IMR-90 (cell line): ENCODE data around the gene CCR9.

Experiments
- CEBPB ChIP-seq: IDR thresholded peaks from 2 replicates; pipeline ENCODE4 v1.6.1; 2012; ENCODE audit warnings: low read depth, low read length, improper control_type of control experiment
- CHD1 ChIP-seq: IDR thresholded peaks from 2 replicates; pipeline ENCODE4 v1.6.1; 2012; ENCODE audit warnings: low read depth, low read length, improper control_type of control experiment
- MXI1 ChIP-seq: IDR thresholded peaks from 2 replicates; pipeline ENCODE4 v1.6.1; 2012; ENCODE audit warnings: low read depth, mild to moderate bottlenecking, low read length, moderate library complexity, borderline replicate concordance
- POLR2A ChIP-seq: IDR thresholded peaks from 2 replicates; pipeline ENCODE4 v1.6.1; 2012; ENCODE audit warnings: mild to moderate bottlenecking, low read depth, low read length
- RAD21 ChIP-seq: IDR thresholded peaks from 2 replicates; pipeline ENCODE4 v1.6.1; 2012; ENCODE audit warnings: low read length, improper control_type of control experiment
- SMC3 ChIP-seq: fragments of 150-350 bp; IDR thresholded peaks from 2 replicates; pipeline ENCODE4 v1.6.1; 2016; ENCODE audit warnings: low read depth, mild to moderate bottlenecking, antibody characterized with exemption, low read length, moderate library complexity
- TF ChIP-seq, protein P1 (sequence below): conservative IDR thresholded peaks from 2 replicates; pipeline ENCODE4 v1.5.1; 2012; ENCODE audit warnings: mild to moderate bottlenecking, low read depth, low read length, improper control_type of control experiment
- TF ChIP-seq, protein P2 (sequence below): fragments of 150-350 bp; IDR thresholded peaks from 2 replicates; pipeline ENCODE4 v1.6.1; 2017; ENCODE audit warnings: mild to moderate bottlenecking, antibody characterized with exemption, low read length, low read depth

GRCh38 chr3:45864760-45865519 is 21.4 kb upstream of the CCR9 start:
- TF ChIP-seq RAD21 = no peak
- TF ChIP-seq, protein P1, sequence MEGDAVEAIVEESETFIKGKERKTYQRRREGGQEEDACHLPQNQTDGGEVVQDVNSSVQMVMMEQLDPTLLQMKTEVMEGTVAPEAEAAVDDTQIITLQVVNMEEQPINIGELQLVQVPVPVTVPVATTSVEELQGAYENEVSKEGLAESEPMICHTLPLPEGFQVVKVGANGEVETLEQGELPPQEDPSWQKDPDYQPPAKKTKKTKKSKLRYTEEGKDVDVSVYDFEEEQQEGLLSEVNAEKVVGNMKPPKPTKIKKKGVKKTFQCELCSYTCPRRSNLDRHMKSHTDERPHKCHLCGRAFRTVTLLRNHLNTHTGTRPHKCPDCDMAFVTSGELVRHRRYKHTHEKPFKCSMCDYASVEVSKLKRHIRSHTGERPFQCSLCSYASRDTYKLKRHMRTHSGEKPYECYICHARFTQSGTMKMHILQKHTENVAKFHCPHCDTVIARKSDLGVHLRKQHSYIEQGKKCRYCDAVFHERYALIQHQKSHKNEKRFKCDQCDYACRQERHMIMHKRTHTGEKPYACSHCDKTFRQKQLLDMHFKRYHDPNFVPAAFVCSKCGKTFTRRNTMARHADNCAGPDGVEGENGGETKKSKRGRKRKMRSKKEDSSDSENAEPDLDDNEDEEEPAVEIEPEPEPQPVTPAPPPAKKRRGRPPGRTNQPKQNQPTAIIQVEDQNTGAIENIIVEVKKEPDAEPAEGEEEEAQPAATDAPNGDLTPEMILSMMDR = no peak
- no peak for TF ChIP-seq CHD1
- no peak for TF ChIP-seq CEBPB
- no peak for TF ChIP-seq POLR2A
- TF ChIP-seq, protein P2, sequence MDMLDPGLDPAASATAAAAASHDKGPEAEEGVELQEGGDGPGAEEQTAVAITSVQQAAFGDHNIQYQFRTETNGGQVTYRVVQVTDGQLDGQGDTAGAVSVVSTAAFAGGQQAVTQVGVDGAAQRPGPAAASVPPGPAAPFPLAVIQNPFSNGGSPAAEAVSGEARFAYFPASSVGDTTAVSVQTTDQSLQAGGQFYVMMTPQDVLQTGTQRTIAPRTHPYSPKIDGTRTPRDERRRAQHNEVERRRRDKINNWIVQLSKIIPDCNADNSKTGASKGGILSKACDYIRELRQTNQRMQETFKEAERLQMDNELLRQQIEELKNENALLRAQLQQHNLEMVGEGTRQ = no peak
- no peak for TF ChIP-seq MXI1
- no peak for TF ChIP-seq SMC3
